AG04449 (cell line): ENCODE results near the gene PCDHA13.

Source experiments
- CTCF ChIA-PET: fragments of 350-600 bp; formaldehyde crosslinking; extraction: SDS; loops from one replicate; lab custom pipeline; 2021; ENCODE audit warnings: antibody characterized with exemption; lab: Yijun Ruan, JAX
- POLR2A ChIA-PET: fragments of 400-600, 350-600 bp; formaldehyde crosslinking; extraction: SDS; loops from one replicate; lab custom pipeline; 2020; ENCODE audit warnings: antibody characterized with exemption, inconsistent platforms; lab: Yijun Ruan, JAX
- DNase-seq: peaks from one replicate; pipeline ENCODE4 v3.0.0-alpha.2; 2010; ENCODE audit warnings: low read depth, low spot score
- H3K4me3 ChIP-seq: 2 replicates; pipeline ENCODE4 v1.5.1; 2011; ENCODE audit warnings: low read depth, mild to moderate bottlenecking, control low read depth, low read length
- TF ChIP-seq, protein P1 (sequence below): IDR thresholded peaks from one replicate; pipeline ENCODE4 v1.5.1; 2011; ENCODE audit warnings: mild to moderate bottlenecking, moderate library complexity, low read length, control low read depth, inconsistent platforms; ENCODE audit not compliant: insufficient read depth; ENCODE audit errors: missing control alignments

Gene PCDHA13

DNA sequence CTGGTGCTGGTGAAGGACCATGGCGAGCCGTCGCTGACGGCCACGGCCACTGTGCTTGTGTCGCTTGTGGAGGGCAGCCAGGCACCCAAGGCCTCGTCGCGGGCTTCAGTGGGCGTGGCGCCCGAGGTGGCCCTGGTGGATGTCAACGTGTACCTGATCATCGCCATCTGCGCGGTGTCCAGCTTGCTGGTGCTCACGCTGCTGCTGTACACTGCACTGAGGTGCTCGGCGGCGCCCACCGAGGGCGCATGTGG, 24.0 kb upstream of the PCDHA13 start:
- TF ChIP-seq, protein P1, sequence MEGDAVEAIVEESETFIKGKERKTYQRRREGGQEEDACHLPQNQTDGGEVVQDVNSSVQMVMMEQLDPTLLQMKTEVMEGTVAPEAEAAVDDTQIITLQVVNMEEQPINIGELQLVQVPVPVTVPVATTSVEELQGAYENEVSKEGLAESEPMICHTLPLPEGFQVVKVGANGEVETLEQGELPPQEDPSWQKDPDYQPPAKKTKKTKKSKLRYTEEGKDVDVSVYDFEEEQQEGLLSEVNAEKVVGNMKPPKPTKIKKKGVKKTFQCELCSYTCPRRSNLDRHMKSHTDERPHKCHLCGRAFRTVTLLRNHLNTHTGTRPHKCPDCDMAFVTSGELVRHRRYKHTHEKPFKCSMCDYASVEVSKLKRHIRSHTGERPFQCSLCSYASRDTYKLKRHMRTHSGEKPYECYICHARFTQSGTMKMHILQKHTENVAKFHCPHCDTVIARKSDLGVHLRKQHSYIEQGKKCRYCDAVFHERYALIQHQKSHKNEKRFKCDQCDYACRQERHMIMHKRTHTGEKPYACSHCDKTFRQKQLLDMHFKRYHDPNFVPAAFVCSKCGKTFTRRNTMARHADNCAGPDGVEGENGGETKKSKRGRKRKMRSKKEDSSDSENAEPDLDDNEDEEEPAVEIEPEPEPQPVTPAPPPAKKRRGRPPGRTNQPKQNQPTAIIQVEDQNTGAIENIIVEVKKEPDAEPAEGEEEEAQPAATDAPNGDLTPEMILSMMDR = no peak
- no peak for DNase-seq
- POLR2A ChIA-PET = no interaction called here
- H3K4me3 ChIP-seq = no peak overlapping the region
- CTCF ChIA-PET = no interaction called here

DNA sequence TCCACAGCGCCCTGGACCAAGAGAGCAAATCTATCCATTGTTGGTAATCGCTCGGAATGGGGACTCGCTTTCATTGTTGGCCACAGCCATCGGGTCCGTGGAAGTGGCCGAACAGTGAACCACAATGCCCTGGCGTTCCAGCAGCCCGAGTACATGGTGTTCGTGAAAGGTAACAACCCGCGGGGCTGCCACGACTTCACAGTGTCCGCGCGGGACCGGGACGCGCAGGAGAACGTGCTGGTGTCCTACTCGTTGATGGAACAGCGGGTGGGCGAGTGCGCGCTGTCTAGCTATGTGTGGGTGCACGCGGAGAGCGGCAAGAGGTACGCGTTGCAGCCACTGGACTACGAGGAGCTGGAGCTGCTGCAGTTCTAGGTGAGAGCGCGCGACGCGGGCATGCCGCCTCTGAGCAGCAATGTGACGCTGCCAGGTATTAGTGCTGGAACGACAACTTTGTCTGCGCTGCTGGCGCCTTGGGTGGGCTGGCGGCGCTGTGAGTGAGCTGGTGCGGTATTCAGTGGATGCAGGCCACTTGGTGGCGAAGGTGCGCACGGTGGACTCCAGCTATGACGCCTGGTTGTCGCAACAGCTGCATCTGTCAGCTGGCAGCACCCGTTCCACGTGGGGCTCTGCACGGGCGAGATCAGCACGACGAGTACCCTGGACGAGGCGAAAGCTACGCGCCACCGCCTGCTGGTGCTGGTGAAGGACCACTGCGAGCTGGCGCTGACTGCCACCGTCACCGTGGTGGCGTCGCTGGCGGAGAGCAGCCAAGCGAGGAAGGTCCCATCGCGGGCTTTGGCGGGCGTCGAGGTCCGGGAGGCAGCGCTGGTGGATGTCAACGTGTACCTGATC, 19.3 kb upstream of the PCDHA13 start:
- DNase-seq = no peak
- ChIA-PET CTCF (no interaction called here), POLR2A (no interaction called here)
- no peak overlapping the region for H3K4me3 ChIP-seq
- TF ChIP-seq, protein P1 = no peak

DNA sequence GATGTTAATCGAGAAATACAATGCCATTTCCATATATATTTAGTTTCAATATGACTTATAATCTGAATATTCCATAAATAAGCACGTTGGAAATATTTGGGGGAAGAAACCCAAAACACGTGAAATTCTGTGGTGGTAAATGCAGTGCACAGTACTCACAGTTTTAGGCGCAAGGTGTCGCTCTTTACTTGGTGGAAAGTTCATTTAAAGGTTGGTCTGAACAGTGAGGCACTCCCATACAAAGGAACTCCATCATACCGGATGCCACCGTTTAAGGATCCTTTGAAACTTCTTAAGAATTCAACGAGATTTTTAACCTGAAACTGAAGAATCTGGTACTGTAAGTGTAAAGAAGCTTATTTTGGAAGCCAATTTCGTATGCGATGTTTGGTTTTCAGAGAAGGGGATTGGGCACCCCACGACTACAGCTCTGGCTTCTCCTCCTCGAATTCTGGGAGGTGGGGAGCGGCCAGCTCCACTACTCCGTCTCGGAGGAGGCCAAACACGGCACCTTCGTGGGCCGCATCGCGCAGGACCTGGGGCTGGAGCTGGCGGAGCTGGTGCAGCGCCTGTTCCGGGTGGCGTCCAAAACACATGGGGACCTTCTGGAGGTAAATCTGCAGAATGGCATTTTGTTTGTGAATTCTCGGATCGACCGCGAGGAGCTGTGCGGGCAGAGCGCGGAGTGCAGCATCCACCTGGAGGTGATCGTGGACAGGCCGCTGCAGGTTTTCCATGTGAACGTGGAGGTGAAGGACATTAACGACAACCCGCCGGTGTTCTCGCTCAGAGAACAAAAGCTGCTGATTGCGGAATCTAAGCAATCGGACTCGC, 13.0 kb upstream of the PCDHA13 start, which contains the start of gene PCDHA11:
Gene PCDHA11 (plus strand): TSS at position 237 of the 834 bp plus-strand sequence. CDS start 147 bp downstream, at position 384.
- TF ChIP-seq, protein P1 = no peak
- DNase-seq = no peak
- no peak within 1 kb of the TSS for H3K4me3 ChIP-seq
- CTCF ChIA-PET = no interaction called here
- POLR2A ChIA-PET = no interaction called here

- TF ChIP-seq, protein P1 = no peak
- POLR2A ChIA-PET = no interaction called here
- DNase-seq = no peak
- no peak overlapping the region for H3K4me3 ChIP-seq
- CTCF ChIA-PET = no interaction called here
These were observed 12.4 kb upstream of the PCDHA13 start for GRCh38 chr5:140869555-140869886.

DNA sequence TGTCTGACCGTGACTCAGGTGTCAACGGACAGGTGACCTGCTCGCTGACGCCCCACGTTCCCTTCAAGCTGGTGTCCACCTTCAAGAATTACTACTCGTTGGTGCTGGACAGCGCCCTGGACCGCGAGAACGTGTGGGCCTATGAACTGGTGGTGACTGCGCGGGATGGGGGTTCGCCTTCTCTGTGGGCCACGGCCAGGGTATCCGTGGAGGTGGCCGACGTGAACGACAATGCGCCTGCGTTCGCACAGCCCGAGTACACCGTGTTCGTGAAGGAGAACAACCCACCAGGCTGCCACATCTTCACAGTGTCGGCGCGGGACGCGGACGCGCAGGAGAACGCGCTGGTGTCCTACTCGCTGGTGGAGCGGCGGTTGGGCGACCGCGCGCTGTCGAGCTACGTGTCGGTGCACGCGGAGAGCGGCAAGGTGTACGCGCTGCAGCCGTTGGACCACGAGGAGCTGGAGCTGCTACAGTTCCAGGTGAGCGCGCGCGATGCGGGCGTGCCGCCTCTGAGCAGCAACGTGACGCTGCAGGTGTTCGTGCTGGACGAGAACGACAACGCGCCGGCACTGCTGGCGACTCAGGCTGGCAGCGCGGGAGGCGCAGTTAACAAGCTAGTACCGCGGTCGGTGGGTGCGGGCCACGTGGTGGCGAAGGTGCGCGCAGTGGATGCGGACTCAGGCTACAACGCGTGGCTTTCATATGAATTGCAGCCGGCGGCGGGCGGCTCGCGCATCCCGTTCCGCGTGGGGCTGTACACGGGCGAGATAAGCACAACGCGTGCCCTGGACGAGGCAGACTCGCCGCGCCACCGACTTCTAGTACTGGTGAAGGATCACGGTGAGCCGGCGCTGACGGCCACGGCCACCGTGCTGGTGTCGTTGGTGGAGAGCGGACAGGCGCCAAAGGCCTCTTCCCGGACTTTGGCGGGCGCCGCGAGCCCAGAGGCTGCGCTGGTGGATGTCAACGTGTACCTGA, 11.4 kb upstream of the PCDHA13 start:
- DNase-seq = no peak
- POLR2A ChIA-PET = no interaction called here
- CTCF ChIA-PET = no interaction called here
- no peak overlapping the region for H3K4me3 ChIP-seq
- TF ChIP-seq, protein P1 = no peak
